ENCODE data around the gene AGAP3. TPM values are rescaled to one million over a fixed set of nuclear protein-coding genes. Genes with fewer than 3 reads are reported as not detected.

The AGAP3 gene
- total RNA-seq, 1 experiment from 2014 or later, result 19.9 TPM

DNA sequence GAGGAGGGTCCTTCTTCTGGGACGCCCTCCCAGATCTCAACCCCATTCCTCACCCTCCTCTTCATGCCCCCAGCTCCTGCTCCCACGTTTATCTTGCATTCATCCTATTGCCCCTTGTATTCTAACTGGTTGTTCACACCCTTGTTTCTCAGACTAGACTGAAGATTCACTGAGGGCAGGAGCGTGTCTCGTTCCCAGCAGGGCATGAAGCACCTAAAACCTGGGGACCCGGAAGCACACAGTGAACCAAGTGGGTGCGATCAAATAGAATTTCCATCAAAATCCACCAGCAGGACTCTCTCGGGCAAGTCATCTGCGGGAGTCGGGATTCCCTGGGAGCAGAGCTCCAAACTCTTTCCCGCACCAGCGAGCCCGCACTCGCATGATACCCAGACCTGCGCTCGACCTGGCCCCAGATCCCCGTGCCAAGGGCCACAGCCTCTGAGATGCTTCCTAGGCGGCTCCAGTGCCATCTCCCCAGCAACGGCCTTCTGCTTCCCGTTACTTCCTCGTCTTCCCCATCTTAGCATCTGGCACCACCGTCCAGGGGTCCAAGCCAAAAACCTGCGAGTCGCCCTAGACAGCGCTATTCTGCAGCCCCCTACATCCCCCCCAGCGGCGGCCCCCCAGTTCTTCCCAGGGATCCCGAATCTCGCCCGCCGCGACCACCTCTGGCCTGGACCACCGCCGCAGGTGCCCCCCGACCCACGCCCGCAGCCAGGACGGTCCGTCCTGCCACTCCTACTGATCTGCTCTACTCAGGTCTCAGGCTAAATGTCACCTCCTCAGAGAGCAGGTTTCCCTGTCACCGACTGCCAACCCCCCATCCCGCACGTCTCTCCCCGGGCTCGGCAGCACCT, 87.3 kb downstream of the AGAP3 start:
- no peak overlapping the region for H3K27ac ChIP-seq
- H3K4me1 ChIP-seq (replicated peaks), result no peaks in the 10 kb centered on the region
- peaks cover 11% of the 10 kb centered on the region for H3K9me3 ChIP-seq (replicated peaks)
- no peak overlapping the region for H3K4me3 ChIP-seq
- H3K27me3 ChIP-seq (replicated peaks), result peaks cover 39% of the 10 kb centered on the region
- no peak for DNase-seq (ENCODE audit: low read depth in 1 of 2, low spot score in 2 of 2)
- no peaks in the 10 kb centered on the region for H3K36me3 ChIP-seq

DNA sequence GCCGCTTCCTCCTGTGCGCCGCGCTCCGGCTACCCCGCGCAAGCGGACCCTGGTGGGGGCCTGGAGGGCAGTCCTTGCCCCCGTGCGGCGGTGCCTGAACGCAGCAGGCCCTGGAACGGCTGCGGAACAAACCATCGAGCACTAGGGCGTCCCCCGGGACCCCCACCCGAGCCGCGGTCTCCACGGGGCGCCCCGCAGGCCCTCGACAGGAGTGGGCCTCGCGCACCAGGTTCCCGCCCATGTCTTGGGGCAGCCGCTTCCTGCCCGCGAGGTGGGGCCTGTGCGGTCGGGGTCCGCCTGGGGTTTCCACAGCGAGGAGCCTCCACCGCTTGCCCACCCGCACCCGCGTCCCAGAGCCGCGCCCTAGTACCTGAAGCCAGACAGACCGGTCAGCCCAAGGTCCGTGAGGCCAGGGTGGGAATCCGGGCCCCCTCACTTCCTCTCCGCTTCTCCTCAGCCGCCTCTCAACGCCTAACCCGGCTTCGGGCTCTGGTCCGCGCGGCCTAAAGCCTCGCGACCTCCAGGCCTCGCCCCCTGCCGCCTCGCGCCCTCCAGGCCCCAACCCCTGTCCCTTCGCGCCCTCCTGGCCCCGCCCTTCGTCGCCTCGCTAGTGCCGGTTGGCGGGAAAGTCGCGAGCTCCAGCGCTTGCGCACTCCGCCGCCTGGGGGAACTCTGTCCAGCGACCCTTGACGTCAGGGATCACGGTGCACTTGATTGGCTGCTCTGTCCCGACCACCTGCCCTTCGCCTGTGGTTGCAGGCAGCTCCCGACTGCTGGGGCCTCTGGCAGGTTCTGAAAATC, 88.2 kb downstream of the AGAP3 start:
- Histone ChIP-seq H3K27ac (no peak overlapping the region), H3K4me1 (replicated peaks) (no peaks in the 10 kb centered on the region), H3K4me3 (no peak overlapping the region), H3K27me3 (replicated peaks) (peaks cover 39% of the 10 kb centered on the region), H3K36me3 (no peaks in the 10 kb centered on the region), H3K9me3 (replicated peaks) (peaks cover 11% of the 10 kb centered on the region)
- DNase-seq (ENCODE audit: low read depth in 1 of 2, low spot score in 2 of 2), result no peak

DNA sequence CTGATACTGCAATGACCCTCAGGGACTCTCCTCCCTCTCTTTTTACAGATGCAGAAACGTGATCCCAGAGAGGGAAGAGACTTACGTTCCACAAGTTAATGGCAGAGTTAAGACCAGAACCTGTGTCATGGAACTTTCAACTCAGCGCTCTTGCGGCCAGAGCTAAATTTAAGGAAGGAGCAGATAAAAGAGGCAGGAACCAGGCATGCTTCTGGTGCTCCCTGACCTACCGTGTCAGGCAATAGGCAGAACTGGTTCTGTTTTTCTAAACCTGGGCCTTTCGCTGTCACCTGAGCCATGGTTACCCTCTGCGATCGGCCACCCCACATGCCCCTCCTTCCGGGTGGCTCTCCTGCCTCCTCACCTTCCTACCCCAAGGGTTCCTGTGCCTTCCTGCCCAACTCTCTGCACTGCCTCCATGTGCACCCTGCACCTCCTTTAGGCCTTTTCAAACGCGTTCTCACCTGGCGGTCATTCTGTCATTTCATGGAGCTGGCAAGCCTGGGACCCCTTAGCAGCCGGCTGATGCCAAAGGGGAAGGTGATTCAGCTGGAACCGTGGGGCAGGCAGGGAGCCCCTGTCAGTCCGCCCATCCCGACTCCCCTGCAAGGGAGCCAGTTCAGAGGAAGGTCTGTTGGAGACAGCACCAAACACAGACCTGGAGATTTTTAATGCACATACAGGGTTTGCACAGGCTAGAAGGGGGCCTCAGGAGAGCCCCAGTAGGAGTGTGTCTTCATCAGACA, 88.9 kb downstream of the AGAP3 start:
- no peak for DNase-seq (ENCODE audit: low read depth in 1 of 2, low spot score in 2 of 2)
- no peak overlapping the region for H3K27ac ChIP-seq
- no peaks in the 10 kb centered on the region for H3K4me1 ChIP-seq (replicated peaks)
- peaks cover 39% of the 10 kb centered on the region for H3K27me3 ChIP-seq (replicated peaks)
- H3K36me3 ChIP-seq, result no peaks in the 10 kb centered on the region
- H3K9me3 ChIP-seq (replicated peaks), result peaks cover 11% of the 10 kb centered on the region
- no peak overlapping the region for H3K4me3 ChIP-seq

DNA sequence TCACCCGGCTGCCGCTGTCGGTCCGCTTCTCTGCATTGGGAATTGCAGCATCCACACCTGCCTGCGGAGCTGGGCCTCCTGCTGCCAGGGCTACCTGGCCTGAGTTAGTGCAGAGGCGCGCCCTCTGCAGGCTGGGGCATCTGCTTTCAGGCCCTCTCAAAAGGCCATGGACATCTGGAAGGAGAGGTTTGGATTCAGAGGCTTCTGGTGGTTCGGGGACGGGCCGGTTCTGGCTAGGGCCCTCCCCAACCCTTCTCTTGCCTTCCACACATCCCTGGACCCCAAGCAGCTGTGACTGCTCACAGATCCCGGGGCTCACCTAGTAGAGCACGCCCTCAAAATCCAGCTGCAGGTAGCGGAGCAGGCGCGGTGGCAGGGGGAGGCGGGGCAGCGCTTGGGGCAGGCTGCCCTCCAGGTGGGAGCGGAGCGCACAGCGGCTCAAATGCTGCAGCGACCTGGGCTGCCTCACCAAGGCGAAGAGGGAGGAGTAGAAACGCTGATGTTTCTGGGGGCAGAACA, 89.6 kb downstream of the AGAP3 start:
- Histone ChIP-seq H3K4me1 (replicated peaks) (no peaks in the 10 kb centered on the region), H3K27ac (no peak overlapping the region), H3K4me3 (no peak overlapping the region), H3K27me3 (replicated peaks) (peaks cover 44% of the 10 kb centered on the region), H3K36me3 (no peaks in the 10 kb centered on the region), H3K9me3 (replicated peaks) (peaks cover 11% of the 10 kb centered on the region)
- DNase-seq (ENCODE audit: low read depth in 1 of 2, low spot score in 2 of 2), result no peak

DNA sequence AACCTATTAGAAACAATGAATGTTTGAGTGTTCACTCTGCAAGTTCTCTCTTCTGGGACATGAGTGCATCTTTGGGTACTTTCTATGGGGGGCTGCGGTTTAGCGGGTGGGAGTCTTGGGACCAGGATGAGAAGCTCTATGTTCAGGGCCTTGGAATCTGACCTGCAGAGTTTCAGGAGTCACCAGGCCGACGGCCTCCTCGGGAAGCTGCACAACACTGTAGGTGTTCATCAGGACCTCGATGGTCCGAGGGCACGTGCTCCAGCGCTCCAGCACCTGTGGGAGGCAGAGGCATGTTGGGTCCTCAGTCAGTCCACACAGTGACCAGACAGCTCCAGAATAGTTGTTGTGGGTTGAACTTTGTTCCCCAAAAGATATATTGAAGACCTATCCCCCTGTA, 90.1 kb downstream of the AGAP3 start:
- Histone ChIP-seq H3K4me1 (replicated peaks) (no peaks in the 10 kb centered on the region), H3K36me3 (no peaks in the 10 kb centered on the region), H3K27ac (no peak overlapping the region), H3K27me3 (replicated peaks) (peaks cover 46% of the 10 kb centered on the region), H3K9me3 (replicated peaks) (peaks cover 11% of the 10 kb centered on the region), H3K4me3 (no peak overlapping the region)
- no peak for DNase-seq (ENCODE audit: low read depth in 1 of 2, low spot score in 2 of 2)

DNA sequence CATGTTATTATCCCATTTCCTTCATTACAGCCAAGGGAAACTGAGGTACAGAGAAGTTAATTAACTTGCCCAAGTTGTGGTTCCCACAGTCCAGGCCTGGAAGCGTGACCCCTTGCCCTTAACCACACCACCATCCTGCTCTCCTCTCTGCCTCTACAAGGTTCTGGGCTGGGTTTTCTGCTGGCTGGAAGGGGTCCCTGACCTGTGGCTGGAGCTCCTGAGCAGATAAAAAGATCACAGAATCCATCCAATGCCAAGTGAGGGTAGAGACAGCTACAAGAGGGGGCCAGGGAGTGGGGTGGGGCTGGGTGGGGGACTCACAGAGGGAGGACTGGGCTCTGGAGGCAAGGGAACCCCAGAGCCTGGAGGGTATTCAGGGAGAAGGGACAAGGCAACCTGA, 91.0 kb downstream of the AGAP3 start:
- Histone ChIP-seq H3K9me3 (replicated peaks) (peaks cover 11% of the 10 kb centered on the region), H3K4me1 (replicated peaks) (no peaks in the 10 kb centered on the region), H3K4me3 (no peak overlapping the region), H3K27ac (no peak overlapping the region), H3K36me3 (no peaks in the 10 kb centered on the region), H3K27me3 (replicated peaks) (peaks cover 48% of the 10 kb centered on the region)
- DNase-seq (ENCODE audit: low read depth in 1 of 2, low spot score in 2 of 2), result no peak

DNA sequence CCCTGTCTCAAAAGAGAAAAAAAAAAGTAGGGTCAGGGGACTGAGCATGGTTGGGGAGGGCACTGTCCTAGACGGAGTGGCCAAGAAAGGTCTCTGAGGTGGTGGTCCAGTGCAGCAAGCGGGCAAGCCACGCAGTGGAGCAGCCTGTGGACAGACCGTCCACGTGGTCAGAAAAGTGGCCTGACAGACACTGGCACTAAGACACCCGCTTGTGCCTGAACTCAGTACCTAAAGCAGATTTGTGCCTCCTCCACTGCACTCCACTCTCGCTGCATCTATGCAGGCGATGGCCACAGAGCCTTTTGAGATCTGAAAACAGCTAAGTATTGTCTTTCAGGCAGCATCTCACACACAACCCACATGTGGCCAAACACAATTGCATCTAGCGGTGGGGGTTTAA, 92.0 kb downstream of the AGAP3 start:
- no peak overlapping the region for H3K4me3 ChIP-seq
- H3K4me1 ChIP-seq (replicated peaks), result no peaks in the 10 kb centered on the region
- no peak for DNase-seq (ENCODE audit: low read depth in 1 of 2, low spot score in 2 of 2)
- peaks cover 50% of the 10 kb centered on the region for H3K27me3 ChIP-seq (replicated peaks)
- peaks cover 2% of the 10 kb centered on the region; the same call in 1 of the 2 replicates for H3K9me3 ChIP-seq (replicated peaks)
- no peak overlapping the region for H3K27ac ChIP-seq
- no peaks in the 10 kb centered on the region for H3K36me3 ChIP-seq

DNA sequence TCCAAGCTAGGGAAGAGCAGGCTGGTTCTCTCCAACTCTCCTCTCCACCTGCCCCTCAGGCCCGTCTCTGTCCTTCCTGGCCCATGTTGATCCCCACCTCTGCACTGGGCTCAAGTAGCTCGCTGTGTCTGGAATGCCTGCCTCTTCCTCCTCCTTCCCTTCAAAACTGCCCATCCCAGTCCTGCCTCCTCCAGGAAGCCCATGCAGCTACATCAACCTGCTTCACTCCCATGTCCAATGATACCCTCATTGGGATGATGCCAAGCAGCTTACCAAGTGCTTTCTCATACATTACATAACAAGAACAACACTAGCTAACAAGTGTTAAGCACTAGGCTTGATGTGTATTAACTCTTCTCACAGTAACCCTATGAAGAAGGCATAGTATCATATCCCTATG, 92.6 kb downstream of the AGAP3 start:
- Histone ChIP-seq H3K27me3 (replicated peaks) (peaks cover 54% of the 10 kb centered on the region), H3K4me1 (replicated peaks) (no peaks in the 10 kb centered on the region), H3K9me3 (replicated peaks) (no peaks in the 10 kb centered on the region), H3K36me3 (no peaks in the 10 kb centered on the region), H3K27ac (no peak overlapping the region), H3K4me3 (no peak overlapping the region)
- no peak for DNase-seq (ENCODE audit: low read depth in 1 of 2, low spot score in 2 of 2)

DNA sequence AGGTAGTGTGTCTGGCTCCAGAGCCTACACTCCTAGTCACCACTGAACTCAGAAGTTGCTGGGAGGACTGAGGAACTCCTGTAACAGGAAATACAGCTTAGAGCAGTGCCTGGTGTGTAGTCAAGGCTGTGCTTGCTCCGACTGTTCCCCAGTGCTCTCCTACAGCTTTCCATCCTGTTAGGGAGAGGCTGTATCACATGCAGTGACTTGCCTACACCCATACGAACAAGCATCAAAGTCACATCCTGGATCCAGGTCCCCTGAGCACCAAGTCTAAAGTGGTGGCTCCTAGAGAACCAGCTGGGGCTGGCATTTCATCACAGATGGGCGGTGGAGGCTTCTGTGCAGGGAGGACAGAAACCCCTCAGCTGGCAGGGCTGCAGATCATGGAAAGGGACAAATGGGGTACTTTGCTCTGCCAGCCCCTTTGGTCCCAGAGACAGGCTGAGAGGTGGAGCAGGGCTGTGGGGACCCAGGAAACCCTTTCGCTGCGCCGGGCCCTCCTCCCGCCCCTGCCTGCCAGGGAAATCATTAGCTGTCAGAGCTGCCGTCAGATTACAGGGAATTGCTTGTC, 93.1 kb downstream of the AGAP3 start:
- Histone ChIP-seq H3K4me1 (replicated peaks) (no peaks in the 10 kb centered on the region), H3K27ac (no peak overlapping the region), H3K4me3 (no peak overlapping the region), H3K27me3 (replicated peaks) (peaks cover 54% of the 10 kb centered on the region), H3K9me3 (replicated peaks) (no peaks in the 10 kb centered on the region), H3K36me3 (no peaks in the 10 kb centered on the region)
- DNase-seq (ENCODE audit: low read depth in 1 of 2, low spot score in 2 of 2), result no peak

DNA sequence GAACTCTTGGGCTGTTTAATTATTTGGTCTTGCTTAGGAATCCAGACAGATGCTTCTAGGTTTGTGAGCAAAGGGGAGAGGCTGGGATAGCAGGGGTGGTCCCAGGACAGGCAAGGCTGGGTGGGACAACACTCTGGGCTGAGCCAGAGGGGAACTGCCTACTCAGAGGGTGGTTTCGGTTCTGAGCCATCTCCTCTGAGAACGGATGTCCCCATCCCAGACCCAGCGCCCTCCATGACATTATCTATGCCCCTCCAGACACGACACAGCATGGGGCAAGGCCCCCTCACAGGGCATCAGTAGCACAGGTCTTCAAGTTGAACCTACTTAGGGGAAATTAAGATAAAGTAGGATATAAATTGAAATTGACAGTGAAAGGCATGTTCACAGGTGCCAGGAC, 93.7 kb downstream of the AGAP3 start:
- H3K27me3 ChIP-seq (replicated peaks), result peaks cover 54% of the 10 kb centered on the region
- no peak for DNase-seq (ENCODE audit: low read depth in 1 of 2, low spot score in 2 of 2)
- no peak overlapping the region for H3K27ac ChIP-seq
- H3K4me3 ChIP-seq, result no peak overlapping the region
- H3K36me3 ChIP-seq, result no peaks in the 10 kb centered on the region
- H3K4me1 ChIP-seq (replicated peaks), result no peaks in the 10 kb centered on the region
- no peaks in the 10 kb centered on the region for H3K9me3 ChIP-seq (replicated peaks)

DNA sequence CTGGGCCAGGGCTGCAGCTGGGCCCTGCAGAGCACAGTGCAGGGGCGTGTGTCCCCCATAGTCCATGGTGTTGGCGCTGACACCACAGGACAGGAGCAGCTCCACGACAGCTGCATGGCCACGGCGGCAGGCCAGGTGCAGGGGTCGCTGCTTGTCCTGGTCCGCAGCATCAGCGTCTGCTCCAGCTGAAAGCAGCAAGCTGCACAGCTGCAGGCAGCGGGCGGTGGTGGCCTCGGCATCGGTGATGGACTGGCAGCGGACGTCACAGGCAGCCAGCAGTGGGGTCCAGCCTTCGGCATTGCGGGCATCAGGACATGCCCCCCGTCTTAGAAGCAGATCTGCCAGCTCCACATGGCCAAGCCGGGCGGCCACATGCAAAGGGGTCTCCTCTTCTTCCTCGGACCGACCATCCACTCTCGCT, 94.7 kb downstream of the AGAP3 start:
- Histone ChIP-seq H3K27me3 (replicated peaks) (peaks cover 54% of the 10 kb centered on the region), H3K9me3 (replicated peaks) (no peaks in the 10 kb centered on the region), H3K4me1 (replicated peaks) (no peaks in the 10 kb centered on the region), H3K4me3 (no peak overlapping the region), H3K27ac (no peak overlapping the region), H3K36me3 (no peaks in the 10 kb centered on the region)
- DNase-seq (ENCODE audit: low read depth in 1 of 2, low spot score in 2 of 2), result peak in 1 of 2 experiments; percentile 43

DNA sequence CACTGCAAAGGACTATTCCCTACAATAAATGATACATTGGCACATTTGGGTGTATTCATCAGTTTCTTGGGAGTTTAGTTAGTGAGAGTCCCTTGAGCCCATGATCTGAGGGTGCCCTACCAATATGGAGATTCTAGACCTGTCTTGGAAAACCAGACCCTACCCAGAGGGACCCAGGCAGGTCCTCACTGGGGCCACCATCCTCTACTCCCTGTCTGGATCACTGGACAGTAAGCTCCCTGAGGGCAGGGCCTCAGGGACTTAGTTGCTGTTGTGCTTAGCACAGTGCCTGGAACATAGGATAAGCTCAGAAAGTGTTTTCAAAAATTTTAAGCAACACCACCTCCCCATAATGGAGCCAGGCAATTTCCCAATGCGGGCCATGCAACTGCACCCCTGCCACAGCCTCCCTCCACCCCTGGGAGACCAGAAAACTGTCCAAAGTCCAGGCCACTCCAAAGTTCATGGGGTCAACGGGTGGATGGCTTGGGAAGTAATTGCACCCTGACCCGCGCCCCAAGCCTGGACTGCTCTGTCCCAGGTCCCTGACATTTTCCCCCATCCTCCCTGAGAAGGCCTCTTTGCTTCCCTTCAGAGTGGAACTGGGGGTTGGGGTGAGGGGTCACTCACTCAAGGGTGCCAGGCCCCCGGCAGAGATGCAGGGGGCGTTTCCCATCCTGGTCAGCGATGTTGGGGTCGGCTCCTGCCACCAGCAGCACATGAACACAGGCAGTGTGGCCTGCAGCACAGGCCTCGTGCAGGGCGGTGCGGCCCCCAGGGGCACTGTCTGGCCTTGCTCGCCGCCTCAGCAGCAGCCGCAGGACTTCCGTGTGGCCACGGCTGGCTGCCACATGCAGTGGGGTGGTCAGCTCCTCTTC, 99.7 kb downstream of the AGAP3 start:
- Histone ChIP-seq H3K9me3 (replicated peaks) (no peaks in the 10 kb centered on the region), H3K4me1 (replicated peaks) (no peaks in the 10 kb centered on the region), H3K27me3 (replicated peaks) (peaks cover 36% of the 10 kb centered on the region), H3K27ac (no peak overlapping the region), H3K36me3 (no peaks in the 10 kb centered on the region), H3K4me3 (no peak overlapping the region)
- DNase-seq (ENCODE audit: low read depth in 1 of 2, low spot score in 2 of 2), result no peak

All from SJSA1 (cell line).